Skeletal muscle cell (primary cell): ENCODE results near the gene ANO6.

Source experiments
- DNase-seq: peaks from one replicate; pipeline ENCODE4 v3.0.0-alpha.2; 2010; ENCODE audit warnings: low read depth
- H3K4me3 ChIP-seq: 2 replicates; pipeline ENCODE4 v1.5.1; 2011; ENCODE audit warnings: low read depth, mild to moderate bottlenecking, control low read depth, low read length, moderate library complexity

The ANO6 gene

GRCh38 chr12:45209784-45210183 lies 6.1 kb upstream of the ANO6 start:
- no peak for DNase-seq
- H3K4me3 ChIP-seq, result no peak overlapping the region

- no peak for DNase-seq
- H3K4me3 ChIP-seq, result no peak overlapping the region
These were observed 3.8 kb upstream of the ANO6 start for GRCh38 chr12:45212064-45212463.

DNA sequence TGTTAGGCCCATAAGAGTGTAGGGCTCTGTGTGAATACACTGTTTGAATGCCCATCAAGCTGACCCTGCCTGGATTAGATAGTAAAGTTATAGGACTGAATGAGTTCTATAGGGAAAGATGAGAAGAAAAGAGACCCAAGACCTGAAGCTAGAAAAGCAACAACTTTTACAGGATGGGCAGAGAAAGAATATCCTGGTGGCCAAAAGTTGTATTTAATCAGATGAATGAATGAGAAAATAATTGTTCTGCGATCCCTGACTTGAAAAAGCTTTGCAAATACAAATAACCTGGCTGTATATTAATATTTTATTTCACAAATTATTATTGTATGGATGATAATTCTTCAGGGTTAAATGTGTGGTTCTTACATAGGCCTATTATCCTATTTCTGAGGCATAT lies 2.8 kb upstream of the ANO6 start:
- DNase-seq, result no peak

DNA sequence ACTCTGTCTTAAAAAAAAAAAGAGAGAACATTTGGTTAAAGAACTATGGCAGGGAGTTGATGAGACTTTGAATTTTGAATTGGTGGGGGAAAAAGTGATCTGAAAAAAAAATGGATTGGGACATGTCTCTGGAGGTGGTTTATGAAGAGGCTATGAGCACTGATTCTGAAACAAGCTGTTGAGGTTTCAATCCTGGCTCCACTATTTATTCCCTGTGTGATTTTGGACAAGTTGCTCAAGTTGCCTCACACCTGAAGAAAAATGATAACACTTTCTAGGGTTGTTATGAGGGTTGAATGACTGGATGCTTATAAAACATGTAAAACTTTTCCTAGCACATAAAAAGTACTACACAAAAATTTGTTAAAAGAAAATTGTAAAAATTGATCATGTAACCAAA lies 1.8 kb upstream of the ANO6 start:
- no peak overlapping the region for H3K4me3 ChIP-seq
- DNase-seq, result no peak

More for the DNA sequence above, 2.8 kb upstream of the ANO6 start:
- H3K4me3 ChIP-seq, result no peak overlapping the region

GRCh38 chr12:45214749-45215418 lies 1.0 kb upstream of the ANO6 start:
- no peak for DNase-seq
- H3K4me3 ChIP-seq, result peak overlapping the region; percentile 92

- no peak for DNase-seq
- peak overlapping the region; percentile 92 for H3K4me3 ChIP-seq
These were observed 511 bp downstream of the ANO6 start for GRCh38 chr12:45216230-45216982.

- peak overlapping the region; percentile 92 for H3K4me3 ChIP-seq
- no peak for DNase-seq
These were observed 1.1 kb downstream of the ANO6 start for GRCh38 chr12:45216983-45217485.

DNA sequence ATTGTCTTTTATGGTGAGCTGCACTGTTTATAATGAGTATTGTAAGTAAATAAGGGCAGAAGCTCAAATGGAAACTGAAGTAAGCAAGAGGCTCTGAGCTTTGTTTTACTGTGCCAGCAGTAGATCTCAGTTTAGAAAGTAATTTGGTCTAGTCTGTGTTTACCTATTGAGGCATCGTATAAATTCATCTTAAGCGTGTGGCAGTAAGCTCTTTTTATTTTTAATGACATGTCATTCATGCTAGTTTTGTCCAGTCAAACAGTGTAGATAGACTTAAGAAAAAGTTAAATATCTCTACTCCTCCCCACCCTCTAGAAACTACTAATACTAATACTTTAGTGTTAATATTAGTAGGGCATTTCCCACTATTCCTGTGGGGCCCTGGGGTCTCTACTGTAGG lies 2.0 kb downstream of the ANO6 start:
- H3K4me3 ChIP-seq, result peak overlapping the region; percentile 92
- no peak for DNase-seq

GRCh38 chr12:45219621-45220020 lies 3.7 kb downstream of the ANO6 start:
- no peak for DNase-seq
- no peak overlapping the region for H3K4me3 ChIP-seq

DNA sequence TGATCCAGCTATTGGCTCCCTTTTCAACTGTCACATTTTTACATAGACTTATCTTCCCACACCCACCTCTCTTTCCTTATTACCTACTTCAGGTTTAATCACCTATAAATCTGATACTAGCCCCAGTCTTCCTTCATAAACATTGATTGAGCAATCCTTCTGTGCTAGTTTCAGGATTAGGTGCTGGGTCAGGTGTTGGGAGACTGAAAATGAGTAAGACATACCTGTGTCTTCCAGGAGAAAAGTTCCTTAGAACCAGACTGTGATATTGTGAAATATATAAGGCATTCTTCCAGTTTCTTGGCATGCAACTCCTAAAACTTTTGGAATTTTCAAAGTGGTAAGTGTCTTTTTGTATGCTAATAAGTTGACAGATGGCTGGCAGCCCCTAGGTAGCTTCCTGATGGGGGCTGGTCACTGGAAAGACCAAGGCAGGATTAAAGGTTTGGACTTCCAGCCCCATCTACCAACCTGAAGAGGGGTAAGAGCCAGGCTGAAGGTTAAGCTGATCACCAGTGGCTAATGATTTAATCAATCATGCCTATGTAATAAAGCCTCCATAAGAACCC lies 4.6 kb downstream of the ANO6 start:
- no peak for DNase-seq
- no peak overlapping the region for H3K4me3 ChIP-seq

- no peak for DNase-seq
- H3K4me3 ChIP-seq, result no peak overlapping the region
These were observed 5.1 kb downstream of the ANO6 start for GRCh38 chr12:45220969-45221368.

- no peak for DNase-seq
- H3K4me3 ChIP-seq, result no peak overlapping the region
These were observed 8.0 kb downstream of the ANO6 start for GRCh38 chr12:45223868-45224267.

DNA sequence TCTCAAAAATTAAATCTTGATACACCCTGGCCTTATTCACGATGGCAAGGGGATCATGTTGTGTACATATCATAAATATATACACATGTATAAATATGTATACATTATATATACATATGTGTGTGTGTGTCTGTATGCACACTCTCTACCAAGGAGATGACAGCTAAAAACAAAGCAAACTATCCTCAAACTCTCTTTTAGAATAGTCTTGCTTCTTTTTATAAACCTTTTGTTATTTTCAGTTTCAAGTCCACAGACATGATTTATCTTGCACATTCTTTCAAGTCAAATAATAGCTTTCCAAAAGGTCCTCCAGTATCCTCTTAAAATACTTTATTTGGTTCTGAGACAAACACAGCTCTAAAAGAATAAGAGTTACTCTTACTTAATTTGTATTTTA lies 8.4 kb downstream of the ANO6 start:
- no peak overlapping the region for H3K4me3 ChIP-seq
- no peak for DNase-seq

- H3K4me3 ChIP-seq, result no peak overlapping the region
- DNase-seq, result no peak
These were observed 10.1 kb downstream of the ANO6 start for GRCh38 chr12:45226021-45226420.

DNA sequence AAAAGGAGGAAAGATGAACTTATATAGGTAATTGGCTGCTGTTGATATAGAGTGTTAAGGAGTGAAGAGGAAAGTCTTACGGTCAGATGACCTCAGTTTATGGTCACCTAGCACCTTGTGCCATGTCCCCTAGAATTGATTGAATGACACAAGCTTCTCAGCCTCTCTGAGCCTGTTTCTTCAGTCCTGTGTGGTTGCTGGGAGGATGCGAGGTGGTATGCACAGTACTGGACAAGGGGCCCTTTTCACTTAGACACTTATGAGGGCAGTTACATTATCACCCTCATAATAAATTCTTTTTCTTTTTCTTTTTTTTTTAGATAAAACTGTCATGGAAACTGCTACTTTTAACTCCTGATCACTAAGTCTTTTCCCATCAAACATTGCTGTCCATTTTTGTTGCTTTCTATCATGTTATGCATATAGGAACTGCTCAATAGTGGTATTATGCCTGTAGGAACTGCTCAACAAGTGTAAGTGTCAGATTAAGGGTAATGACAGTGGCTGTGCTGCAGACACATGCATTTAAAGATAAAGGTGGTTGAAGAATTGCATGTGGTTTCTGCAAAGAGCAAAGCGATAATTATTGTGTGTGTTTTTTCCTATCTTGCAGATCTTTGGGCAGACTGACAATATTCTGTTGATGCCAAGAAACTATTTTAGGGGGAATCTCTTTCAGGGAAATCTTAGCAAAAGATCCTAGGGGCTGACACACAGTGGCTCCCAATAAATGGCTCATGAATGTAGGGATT lies 11.6 kb downstream of the ANO6 start:
- H3K4me3 ChIP-seq, result no peak overlapping the region
- DNase-seq, result no peak

DNA sequence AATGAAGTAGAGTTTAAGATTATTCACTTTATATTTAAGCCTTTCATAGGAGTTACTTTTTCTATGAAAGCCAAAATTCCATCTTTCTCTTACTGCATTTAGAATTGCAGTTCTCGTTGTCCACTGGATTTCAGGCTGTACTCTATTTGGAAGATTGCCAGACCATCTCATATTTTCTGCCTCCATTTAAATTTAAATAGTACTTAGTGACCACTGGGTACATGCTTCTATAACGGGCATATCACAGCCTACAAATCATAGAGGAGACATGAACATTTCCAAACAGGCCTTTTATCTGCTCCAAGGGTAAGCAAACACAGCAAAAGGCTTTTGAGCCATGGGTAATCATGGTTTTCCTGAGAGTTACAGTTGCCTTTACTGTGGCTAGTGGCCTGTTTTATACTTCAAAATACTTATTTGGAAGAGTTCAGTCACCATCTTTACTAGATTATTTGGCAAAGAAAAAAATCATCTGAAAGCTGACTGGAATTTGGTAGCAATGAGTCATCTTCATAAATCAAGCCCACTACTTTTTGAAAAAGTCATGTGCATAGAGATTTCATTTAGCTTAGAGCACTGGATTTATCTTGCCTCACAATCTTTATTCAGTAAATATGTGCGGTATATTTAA lies 15.7 kb downstream of the ANO6 start:
- no peak overlapping the region for H3K4me3 ChIP-seq
- peak; percentile 51 for DNase-seq

DNA sequence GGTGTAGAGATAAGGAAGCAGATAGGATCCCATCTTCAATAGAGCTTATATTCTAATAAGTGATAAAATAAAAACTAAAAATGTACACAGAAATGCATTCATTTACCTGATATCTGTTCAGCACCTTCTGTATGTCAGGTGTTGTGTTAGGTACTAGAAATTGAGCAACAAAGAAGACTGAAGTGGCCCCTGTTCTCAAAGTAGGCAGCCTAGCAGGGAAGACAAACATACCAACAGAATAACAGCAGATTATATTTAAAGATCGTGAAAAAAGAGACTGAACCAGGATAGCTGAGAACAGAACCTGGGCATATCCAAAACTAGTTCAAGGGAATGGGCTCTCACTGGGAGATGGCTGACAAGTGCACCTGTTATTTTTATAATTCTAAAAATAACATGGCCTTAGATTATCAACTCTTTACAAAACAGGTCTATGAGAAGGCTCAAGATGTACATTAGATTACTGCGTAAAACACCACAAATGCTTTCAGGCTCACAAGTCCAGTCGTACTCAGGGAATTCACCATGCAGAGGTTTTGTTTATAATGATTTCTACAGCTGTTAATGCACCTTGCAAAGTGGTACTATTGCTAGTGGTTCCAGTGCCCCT lies 16.4 kb downstream of the ANO6 start:
- no peak overlapping the region for H3K4me3 ChIP-seq
- DNase-seq, result no peak

GRCh38 chr12:45232756-45233372 lies 17.0 kb downstream of the ANO6 start:
- DNase-seq, result peak; percentile 92
- no peak overlapping the region for H3K4me3 ChIP-seq
